HL-60 (cell line): ENCODE measurements around the gene SCIN.

Experiments used
- GABPA ChIP-seq: IDR thresholded peaks from 2 replicates; pipeline ENCODE4 v1.6.1; 2012; ENCODE audit warnings: low read depth
- TF ChIP-seq, protein P1 (sequence below): IDR thresholded peaks from one replicate; pipeline ENCODE4 v1.5.1; 2011; ENCODE audit warnings: low read length, control low read depth, inconsistent platforms; ENCODE audit not compliant: insufficient read depth

DNA sequence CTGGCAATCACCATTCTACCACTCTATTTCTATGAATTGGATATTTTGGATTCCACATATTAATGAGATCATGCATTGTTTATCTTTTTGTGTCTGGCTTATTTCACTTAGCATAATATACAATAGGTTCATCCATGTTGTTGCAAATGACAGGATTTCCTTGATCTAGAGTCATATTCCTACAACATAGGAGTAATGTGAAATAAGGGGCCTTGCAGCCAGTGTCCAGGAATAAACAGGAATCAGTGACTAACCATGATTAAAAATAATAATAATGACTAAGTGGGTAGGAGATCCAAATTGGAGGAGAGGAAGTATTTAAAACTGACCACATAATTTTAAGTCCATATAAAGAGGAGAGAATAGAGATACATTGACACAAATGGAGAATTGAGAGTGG is 49.9 kb downstream of the SCIN start:
- TF ChIP-seq, protein P1, sequence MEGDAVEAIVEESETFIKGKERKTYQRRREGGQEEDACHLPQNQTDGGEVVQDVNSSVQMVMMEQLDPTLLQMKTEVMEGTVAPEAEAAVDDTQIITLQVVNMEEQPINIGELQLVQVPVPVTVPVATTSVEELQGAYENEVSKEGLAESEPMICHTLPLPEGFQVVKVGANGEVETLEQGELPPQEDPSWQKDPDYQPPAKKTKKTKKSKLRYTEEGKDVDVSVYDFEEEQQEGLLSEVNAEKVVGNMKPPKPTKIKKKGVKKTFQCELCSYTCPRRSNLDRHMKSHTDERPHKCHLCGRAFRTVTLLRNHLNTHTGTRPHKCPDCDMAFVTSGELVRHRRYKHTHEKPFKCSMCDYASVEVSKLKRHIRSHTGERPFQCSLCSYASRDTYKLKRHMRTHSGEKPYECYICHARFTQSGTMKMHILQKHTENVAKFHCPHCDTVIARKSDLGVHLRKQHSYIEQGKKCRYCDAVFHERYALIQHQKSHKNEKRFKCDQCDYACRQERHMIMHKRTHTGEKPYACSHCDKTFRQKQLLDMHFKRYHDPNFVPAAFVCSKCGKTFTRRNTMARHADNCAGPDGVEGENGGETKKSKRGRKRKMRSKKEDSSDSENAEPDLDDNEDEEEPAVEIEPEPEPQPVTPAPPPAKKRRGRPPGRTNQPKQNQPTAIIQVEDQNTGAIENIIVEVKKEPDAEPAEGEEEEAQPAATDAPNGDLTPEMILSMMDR, result no peak
- no peak for TF ChIP-seq GABPA
